AG09309 (cell line): ENCODE results near the gene KIF11.

Source experiments
- DNase-seq: peaks from one replicate; pipeline ENCODE4 v3.0.0-alpha.2; 2010; ENCODE audit warnings: low read depth
- H3K4me3 ChIP-seq: 2 replicates; pipeline ENCODE4 v1.5.1; 2011; ENCODE audit warnings: mild to moderate bottlenecking, low read depth, low read length, moderate library complexity; ENCODE audit not compliant: control insufficient read depth
- TF ChIP-seq, protein P1 (sequence below): IDR thresholded peaks from 2 replicates; pipeline ENCODE4 v1.5.1; 2011; ENCODE audit warnings: mild to moderate bottlenecking, low read depth, low read length, inconsistent platforms; ENCODE audit not compliant: insufficient read depth, control insufficient read depth; ENCODE audit errors: missing control alignments

Gene KIF11

GRCh38 chr10:92692697-92693533 is 100.0 kb downstream of the KIF11 start:
- H3K4me3 ChIP-seq: no peak overlapping the region
- DNase-seq: no peak
- TF ChIP-seq, protein P1, sequence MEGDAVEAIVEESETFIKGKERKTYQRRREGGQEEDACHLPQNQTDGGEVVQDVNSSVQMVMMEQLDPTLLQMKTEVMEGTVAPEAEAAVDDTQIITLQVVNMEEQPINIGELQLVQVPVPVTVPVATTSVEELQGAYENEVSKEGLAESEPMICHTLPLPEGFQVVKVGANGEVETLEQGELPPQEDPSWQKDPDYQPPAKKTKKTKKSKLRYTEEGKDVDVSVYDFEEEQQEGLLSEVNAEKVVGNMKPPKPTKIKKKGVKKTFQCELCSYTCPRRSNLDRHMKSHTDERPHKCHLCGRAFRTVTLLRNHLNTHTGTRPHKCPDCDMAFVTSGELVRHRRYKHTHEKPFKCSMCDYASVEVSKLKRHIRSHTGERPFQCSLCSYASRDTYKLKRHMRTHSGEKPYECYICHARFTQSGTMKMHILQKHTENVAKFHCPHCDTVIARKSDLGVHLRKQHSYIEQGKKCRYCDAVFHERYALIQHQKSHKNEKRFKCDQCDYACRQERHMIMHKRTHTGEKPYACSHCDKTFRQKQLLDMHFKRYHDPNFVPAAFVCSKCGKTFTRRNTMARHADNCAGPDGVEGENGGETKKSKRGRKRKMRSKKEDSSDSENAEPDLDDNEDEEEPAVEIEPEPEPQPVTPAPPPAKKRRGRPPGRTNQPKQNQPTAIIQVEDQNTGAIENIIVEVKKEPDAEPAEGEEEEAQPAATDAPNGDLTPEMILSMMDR: no peak

- no peak for DNase-seq
- no peak overlapping the region for H3K4me3 ChIP-seq
- TF ChIP-seq, protein P1: no peak
Observed at GRCh38 chr10:92693534-92693893, 100.6 kb downstream of the KIF11 start.

DNA sequence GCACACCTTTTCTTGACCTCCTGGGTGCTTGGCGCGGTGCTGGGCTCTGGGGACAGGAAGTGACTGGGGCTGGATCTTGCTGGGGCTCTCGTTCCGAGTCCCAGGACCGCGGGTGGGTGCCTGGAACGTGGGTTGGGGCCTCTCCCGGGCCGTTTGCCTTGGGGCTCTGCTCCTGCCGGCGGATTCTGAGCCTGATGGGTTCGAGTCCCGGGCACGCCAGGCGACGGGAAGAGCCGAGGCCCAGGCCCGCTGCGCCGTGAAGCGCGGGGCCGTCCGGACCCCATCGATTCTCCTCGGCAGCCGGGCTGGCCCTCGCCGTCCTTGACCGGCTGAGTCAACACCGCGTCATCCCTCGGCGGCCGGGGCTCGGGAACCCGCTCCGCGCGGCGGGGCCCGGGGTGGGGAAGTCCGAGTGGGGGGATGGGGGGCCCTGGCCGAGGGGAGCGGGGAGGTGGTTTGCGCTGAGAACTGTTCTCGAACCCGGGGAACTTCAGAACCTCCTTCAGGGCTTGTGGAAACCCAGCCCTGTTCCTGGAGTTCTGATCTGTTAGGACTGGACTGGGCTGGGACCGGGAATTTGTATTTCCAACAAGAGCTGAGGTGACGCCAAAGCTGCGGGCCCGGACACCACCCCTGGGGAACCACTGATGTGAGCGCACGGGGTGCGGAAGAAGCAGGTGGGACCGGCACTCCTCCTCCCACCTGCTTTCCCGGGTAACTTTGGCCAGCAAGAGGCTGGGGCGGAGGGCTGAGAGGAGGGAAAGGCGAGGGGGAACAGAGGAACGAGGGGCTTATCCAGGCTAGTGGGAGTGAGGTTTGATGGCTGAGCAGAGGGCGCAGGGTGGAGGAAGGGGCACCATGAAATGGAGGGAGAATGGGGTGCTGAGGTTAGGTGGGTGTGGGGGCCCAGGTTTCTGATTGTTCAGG is 103.0 kb downstream of the KIF11 start:
- DNase-seq: no peak
- H3K4me3 ChIP-seq: peak overlapping the region; percentile 31
- TF ChIP-seq, protein P1: no peak

DNA sequence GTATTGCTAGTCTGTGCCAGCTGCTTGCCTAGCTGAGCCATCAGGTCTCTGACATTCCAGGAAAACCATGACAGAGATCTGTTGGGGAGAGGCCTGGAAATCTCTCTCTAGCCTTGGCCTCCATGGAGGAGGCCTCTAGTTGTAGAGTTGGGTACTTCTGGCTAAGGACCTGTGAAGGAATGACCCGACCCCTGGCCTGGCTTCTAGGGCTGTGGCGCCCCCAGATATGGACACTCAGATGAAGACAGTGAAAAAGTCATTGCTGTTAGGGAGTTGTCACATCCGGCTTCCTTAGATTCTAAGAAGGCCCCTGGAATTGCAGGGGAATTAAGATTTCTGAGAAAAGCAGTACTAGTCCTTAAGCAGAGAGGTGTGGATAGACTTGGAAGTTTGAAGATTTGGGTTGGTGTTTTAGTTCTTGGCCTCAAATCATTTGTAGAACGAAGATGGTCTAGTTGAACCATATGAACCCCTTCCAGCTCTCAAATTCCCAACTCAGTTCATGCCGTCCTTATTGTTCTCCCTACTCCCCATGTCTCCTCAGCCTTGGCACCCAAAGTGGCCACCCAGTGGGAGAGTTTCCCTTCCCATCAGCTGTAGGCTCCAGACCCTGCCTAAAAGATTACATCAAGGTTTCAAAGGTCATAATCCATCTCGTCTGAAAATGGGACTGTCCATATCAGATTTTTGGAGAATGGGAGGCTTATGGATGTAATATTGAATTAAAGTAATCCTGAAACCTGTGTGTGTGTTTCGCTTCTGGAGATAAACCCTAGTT is 103.9 kb downstream of the KIF11 start:
- H3K4me3 ChIP-seq: no peak overlapping the region
- TF ChIP-seq, protein P1: no peak
- DNase-seq: no peak

DNA sequence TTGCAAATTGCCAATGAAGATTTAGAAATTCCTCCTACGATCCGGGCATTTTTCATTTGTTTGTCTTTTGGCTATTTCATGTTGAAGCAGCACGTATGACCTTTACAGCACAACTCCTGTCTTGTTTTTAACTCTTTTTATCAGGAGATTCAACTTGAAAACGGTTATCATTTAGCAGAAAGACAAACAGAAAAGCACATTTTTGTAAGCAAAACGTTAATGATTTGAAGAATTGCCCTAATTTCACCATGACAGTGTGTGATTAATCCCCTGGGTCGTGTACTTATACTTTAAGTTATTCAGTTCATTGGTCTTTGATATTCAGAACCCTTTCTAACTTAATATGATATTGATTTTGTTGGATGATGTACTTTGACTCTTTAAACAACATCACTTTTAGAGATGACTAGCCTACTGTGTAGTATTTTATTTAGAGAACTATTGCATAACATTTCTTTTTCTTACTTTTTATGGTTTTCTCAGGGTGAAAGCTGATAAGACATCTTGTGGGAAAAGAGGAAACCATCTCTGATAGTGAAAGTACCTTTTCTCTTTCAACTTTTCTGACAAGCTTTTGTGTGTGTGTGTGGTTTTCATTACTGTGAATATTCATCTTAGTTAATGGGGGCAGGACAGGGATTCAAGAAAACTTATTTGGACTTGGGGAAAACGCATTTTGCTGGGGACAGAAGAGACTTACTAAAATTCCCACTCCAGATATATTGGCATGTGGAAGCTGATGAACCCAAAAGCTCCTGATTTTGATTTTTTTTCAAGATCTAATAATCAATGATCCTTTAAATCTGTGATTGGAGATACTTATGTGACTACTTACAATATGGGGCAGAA is 105.0 kb downstream of the KIF11 start:
- no peak for DNase-seq
- H3K4me3 ChIP-seq: no peak overlapping the region
- TF ChIP-seq, protein P1: no peak

GRCh38 chr10:92699193-92699517 is 106.2 kb downstream of the KIF11 start:
- peak overlapping the region; percentile 43 for H3K4me3 ChIP-seq
- TF ChIP-seq, protein P1: no peak
- DNase-seq: no peak
